ENCODE results near the gene NSD1.

NSD1 gene

DNA sequence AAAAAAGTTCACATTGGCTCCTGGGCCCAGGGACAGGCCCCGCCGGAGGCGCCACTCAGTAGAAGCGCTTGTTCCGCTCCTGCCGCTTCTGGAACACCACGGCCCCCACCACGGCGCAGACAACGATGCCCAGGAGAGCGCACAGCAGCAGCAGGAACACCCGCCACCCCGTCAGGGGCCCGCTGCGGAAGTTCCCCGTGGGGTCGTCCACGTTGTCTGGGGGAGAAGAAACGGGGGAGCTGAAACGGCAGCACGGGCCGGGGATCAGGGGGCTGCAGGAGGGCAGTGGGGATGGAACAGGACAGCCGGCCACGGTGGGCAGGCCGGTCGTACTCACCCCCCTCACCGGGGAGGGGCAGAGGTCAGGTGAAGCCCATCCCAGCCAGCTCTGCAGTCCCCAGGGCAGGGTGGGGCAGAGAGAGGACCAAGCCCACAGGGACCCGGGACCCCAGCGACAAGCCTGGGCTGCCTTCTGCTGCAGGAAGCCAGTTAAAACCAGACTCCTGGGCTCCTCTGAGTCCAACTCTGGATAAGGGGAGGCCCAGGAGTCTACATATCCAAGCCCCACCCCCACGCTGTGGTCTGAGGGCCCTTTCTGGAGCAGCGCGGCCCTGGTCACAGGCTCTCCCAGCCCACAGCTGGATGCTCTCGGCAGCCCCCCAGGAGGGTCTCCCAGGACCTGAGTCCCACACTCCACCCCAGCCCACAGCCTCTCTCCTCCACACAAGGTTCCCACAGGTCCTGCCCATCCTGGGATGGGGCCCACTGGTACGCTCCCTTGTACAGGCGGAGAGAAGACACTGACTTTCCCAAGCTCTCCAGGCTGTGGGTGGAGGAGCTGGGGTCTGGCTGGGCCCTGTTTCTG is 198.7 kb downstream of the NSD1 start:
- H3K27ac ChIP-seq (ENCODE audit: low read length), result no peak overlapping the region
- peaks cover 32 to 63% of the 10 kb centered on the region in 2 donors for H3K36me3 ChIP-seq (ENCODE audit: control insufficient read depth in 2 of 2, insufficient read depth in 2 of 2, low read length in 2 of 2)
- no peak overlapping the region for H3K9ac ChIP-seq (ENCODE audit: low read length in 2 of 2)
- H3K4me3 ChIP-seq (ENCODE audit: low read length in 2 of 2), result no peak overlapping the region
- no peaks in the 10 kb centered on the region for H3K9me3 ChIP-seq (ENCODE audit: control insufficient read depth in 2 of 2, low read length in 2 of 2)
- H3K4me1 ChIP-seq (ENCODE audit: control insufficient read depth, insufficient read depth, low read length), result no peaks in the 10 kb centered on the region
- no peaks in the 10 kb centered on the region for H3K27me3 ChIP-seq (ENCODE audit: control insufficient read depth in 1 of 2, insufficient read depth in 2 of 2, low read length in 2 of 2)

DNA sequence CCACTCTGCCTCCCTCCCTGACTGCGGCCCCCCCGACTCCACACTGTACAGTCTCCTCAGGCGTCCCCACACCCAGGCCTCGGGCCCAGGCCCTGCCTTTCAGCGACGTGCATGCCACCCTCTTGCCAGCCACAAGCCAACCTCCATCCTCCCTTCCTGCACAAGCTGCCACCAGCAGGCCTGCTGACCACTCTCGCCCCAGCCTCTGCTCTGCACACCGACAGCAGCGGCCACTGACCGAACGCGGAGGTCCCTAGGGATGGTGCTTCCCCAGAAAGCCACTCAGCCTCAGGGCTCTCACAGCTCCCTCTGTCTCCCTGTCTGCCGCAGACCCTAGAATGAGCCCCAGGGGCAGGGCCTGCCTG is 199.3 kb downstream of the NSD1 start:
- Histone ChIP-seq H3K4me3 (ENCODE audit: low read length in 2 of 2) (no peak overlapping the region), H3K4me1 (ENCODE audit: control insufficient read depth, insufficient read depth, low read length) (no peaks in the 10 kb centered on the region), H3K9me3 (ENCODE audit: control insufficient read depth in 2 of 2, low read length in 2 of 2) (no peaks in the 10 kb centered on the region), H3K27ac (ENCODE audit: low read length) (no peak overlapping the region), H3K27me3 (ENCODE audit: control insufficient read depth in 1 of 2, insufficient read depth in 2 of 2, low read length in 2 of 2) (no peaks in the 10 kb centered on the region), H3K36me3 (ENCODE audit: control insufficient read depth in 2 of 2, insufficient read depth in 2 of 2, low read length in 2 of 2) (peaks cover 38 to 69% of the 10 kb centered on the region in 2 donors), H3K9ac (ENCODE audit: low read length in 2 of 2) (no peak overlapping the region)

DNA sequence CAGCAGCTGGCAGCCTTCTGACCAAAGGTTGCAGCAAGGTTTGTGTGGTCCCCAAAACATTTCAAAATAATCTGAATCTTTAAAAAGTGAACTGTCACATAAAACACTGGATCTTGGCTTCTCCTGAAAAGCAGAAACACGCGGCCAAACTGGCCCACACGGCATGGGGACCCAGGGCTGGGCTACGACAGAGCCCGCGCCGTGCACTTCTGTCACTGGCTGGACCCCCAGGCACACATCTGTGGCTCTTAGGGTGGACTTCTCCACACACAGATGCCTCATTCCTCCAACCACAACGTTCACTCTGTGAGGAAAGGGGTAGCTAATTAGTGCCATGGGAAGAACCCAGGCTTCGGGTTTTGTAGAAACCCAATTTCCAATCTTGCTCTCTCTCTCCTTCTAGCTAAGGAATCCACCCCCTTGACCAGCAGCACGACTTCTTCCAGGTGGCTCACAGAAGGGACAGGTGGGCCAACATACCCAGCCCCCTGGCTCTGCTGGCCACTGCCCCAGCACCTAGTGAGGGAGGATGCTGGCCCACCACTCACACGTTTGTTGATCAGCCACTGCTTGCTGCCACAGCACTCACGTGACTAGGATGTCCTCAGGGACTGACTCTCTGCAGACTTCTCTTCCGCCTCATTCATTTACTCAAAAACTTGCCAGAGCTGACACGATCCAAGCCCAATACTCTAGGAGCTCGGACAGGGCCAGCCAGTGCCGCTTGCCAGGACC is 200.0 kb downstream of the NSD1 start:
- H3K27ac ChIP-seq (ENCODE audit: low read length), result no peak overlapping the region
- H3K4me1 ChIP-seq (ENCODE audit: control insufficient read depth, insufficient read depth, low read length), result no peaks in the 10 kb centered on the region
- no peak overlapping the region for H3K9ac ChIP-seq (ENCODE audit: low read length in 2 of 2)
- no peaks in the 10 kb centered on the region for H3K27me3 ChIP-seq (ENCODE audit: control insufficient read depth in 1 of 2, insufficient read depth in 2 of 2, low read length in 2 of 2)
- peaks cover 40 to 69% of the 10 kb centered on the region in 2 donors for H3K36me3 ChIP-seq (ENCODE audit: control insufficient read depth in 2 of 2, insufficient read depth in 2 of 2, low read length in 2 of 2)
- H3K9me3 ChIP-seq (ENCODE audit: control insufficient read depth in 2 of 2, low read length in 2 of 2), result no peaks in the 10 kb centered on the region
- no peak overlapping the region for H3K4me3 ChIP-seq (ENCODE audit: low read length in 2 of 2)

GRCh38 chr5:177334155-177334551 is 200.6 kb downstream of the NSD1 start:
- no peak overlapping the region for H3K4me3 ChIP-seq (ENCODE audit: low read length in 2 of 2)
- no peak overlapping the region for H3K27ac ChIP-seq (ENCODE audit: low read length)
- no peak overlapping the region for H3K9ac ChIP-seq (ENCODE audit: low read length in 2 of 2)
- H3K4me1 ChIP-seq (ENCODE audit: control insufficient read depth, insufficient read depth, low read length), result no peaks in the 10 kb centered on the region
- no peaks in the 10 kb centered on the region for H3K9me3 ChIP-seq (ENCODE audit: control insufficient read depth in 2 of 2, low read length in 2 of 2)
- H3K36me3 ChIP-seq (ENCODE audit: control insufficient read depth in 2 of 2, insufficient read depth in 2 of 2, low read length in 2 of 2), result peaks cover 40 to 73% of the 10 kb centered on the region in 2 donors
- no peaks in the 10 kb centered on the region for H3K27me3 ChIP-seq (ENCODE audit: control insufficient read depth in 1 of 2, insufficient read depth in 2 of 2, low read length in 2 of 2)

- H3K9ac ChIP-seq (ENCODE audit: low read length in 2 of 2), result no peak overlapping the region
- no peak overlapping the region for H3K27ac ChIP-seq (ENCODE audit: low read length)
- no peaks in the 10 kb centered on the region for H3K9me3 ChIP-seq (ENCODE audit: control insufficient read depth in 2 of 2, low read length in 2 of 2)
- no peaks in the 10 kb centered on the region for H3K27me3 ChIP-seq (ENCODE audit: control insufficient read depth in 1 of 2, insufficient read depth in 2 of 2, low read length in 2 of 2)
- no peak overlapping the region for H3K4me3 ChIP-seq (ENCODE audit: low read length in 2 of 2)
- no peaks in the 10 kb centered on the region for H3K4me1 ChIP-seq (ENCODE audit: control insufficient read depth, insufficient read depth, low read length)
- peaks cover 40 to 68% of the 10 kb centered on the region in 2 donors for H3K36me3 ChIP-seq (ENCODE audit: control insufficient read depth in 2 of 2, insufficient read depth in 2 of 2, low read length in 2 of 2)
Observed at GRCh38 chr5:177334781-177335700, 201.5 kb downstream of the NSD1 start.

DNA sequence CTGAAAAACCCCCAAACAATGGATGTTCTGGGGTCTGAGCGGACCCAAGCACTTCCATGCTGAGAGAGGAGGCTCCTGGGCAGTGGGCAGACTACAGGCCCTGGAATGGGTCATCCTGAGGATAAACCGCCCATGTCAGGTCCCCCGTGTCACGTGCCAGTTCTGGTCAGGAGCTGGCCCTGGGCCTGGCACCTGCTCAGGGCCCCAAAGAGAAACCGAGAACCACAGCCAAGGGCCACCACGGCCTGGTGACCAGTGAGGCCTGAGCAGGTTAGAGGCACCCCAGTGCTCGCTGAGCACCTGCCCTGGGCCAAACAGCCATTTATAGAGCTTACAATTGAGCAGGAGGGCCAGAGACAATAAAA is 202.1 kb downstream of the NSD1 start:
- Histone ChIP-seq H3K36me3 (ENCODE audit: control insufficient read depth in 2 of 2, insufficient read depth in 2 of 2, low read length in 2 of 2) (peaks cover 36 to 63% of the 10 kb centered on the region in 2 donors), H3K4me3 (ENCODE audit: low read length in 2 of 2) (no peak overlapping the region)

DNA sequence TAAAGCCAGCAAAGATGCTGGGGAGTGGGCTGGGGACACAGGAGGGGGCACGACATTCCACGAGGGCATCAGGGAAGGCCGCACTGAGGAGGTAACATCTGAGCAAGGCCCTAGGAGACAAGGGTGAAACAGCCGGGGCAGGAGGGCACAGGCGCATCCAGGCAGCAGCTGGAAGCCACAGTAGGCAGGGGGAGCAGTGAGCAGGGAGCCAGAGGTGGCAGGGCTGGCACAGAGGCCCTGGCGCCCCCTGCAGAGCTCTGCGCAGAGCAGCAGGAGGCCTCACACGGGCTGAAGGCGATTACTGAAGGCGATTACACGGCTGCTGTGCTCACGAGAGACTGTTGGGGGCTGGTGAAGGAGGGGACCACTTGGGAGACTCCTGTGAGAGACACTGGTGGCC is 202.5 kb downstream of the NSD1 start:
- H3K9me3 ChIP-seq (ENCODE audit: control insufficient read depth in 2 of 2, low read length in 2 of 2), result no peaks in the 10 kb centered on the region
- H3K27me3 ChIP-seq (ENCODE audit: control insufficient read depth in 1 of 2, insufficient read depth in 2 of 2, low read length in 2 of 2), result no peaks in the 10 kb centered on the region
- no peaks in the 10 kb centered on the region for H3K4me1 ChIP-seq (ENCODE audit: control insufficient read depth, insufficient read depth, low read length)
- no peak overlapping the region for H3K27ac ChIP-seq (ENCODE audit: low read length)
- H3K36me3 ChIP-seq (ENCODE audit: control insufficient read depth in 2 of 2, insufficient read depth in 2 of 2, low read length in 2 of 2), result peaks cover 34 to 62% of the 10 kb centered on the region in 2 donors
- no peak overlapping the region for H3K9ac ChIP-seq (ENCODE audit: low read length in 2 of 2)
- no peak overlapping the region for H3K4me3 ChIP-seq (ENCODE audit: low read length in 2 of 2)

More for the DNA sequence above, 202.1 kb downstream of the NSD1 start:
- Histone ChIP-seq H3K9me3 (ENCODE audit: control insufficient read depth in 2 of 2, low read length in 2 of 2) (no peaks in the 10 kb centered on the region), H3K27me3 (ENCODE audit: control insufficient read depth in 1 of 2, insufficient read depth in 2 of 2, low read length in 2 of 2) (no peaks in the 10 kb centered on the region), H3K4me1 (ENCODE audit: control insufficient read depth, insufficient read depth, low read length) (no peaks in the 10 kb centered on the region), H3K27ac (ENCODE audit: low read length) (no peak overlapping the region), H3K9ac (ENCODE audit: low read length in 2 of 2) (no peak overlapping the region)

DNA sequence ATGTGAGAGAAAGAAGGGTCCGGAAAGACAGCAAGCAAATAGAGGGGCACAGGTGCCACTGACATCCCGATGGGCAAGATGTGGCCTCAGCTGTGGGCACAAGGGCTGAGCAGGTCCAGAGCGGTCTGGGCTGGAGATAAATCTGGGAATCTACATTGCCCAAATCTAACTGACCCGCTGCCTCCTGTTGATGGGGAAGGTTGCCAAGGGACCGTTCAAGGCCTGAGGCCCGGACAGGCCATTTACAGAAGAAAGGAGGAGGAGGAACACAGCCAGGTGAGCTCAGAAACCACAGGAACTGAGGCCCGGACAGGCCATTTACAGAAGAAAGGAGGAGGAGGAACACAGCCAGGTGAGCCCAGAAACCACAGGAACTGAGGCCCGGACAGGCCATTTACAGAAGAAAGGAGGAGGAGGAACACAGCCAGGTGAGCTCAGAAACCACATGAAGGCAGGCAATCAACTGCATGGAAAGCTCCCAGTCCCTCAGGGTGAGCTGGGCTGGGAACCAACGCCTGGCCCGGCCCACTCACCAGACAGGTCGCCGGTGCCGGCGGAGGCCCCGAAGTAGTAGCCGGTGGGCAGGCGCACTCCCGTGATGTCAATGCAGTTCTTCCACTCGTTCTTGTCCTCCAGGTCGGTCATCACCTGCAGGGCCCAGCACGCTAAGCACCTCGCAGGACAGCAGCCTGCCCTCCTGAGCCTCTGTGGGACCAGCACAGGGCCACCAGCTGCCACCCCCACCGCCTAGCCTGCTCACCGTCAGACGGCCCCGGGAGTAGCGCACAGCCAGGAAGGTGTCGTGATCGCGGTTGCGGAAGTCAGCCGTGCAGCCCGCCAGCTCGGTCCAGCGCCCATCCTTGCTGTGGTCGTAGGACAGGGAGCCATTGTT is 203.3 kb downstream of the NSD1 start:
- peaks cover 36 to 56% of the 10 kb centered on the region in 2 donors for H3K36me3 ChIP-seq (ENCODE audit: control insufficient read depth in 2 of 2, insufficient read depth in 2 of 2, low read length in 2 of 2)
- no peak overlapping the region for H3K4me3 ChIP-seq (ENCODE audit: low read length in 2 of 2)
- no peaks in the 10 kb centered on the region for H3K4me1 ChIP-seq (ENCODE audit: control insufficient read depth, insufficient read depth, low read length)
- H3K27me3 ChIP-seq (ENCODE audit: control insufficient read depth in 1 of 2, insufficient read depth in 2 of 2, low read length in 2 of 2), result no peaks in the 10 kb centered on the region
- no peak overlapping the region for H3K27ac ChIP-seq (ENCODE audit: low read length)
- no peaks in the 10 kb centered on the region for H3K9me3 ChIP-seq (ENCODE audit: control insufficient read depth in 2 of 2, low read length in 2 of 2)
- H3K9ac ChIP-seq (ENCODE audit: low read length in 2 of 2), result no peak overlapping the region

GRCh38 chr5:177338251-177339106 is 204.9 kb downstream of the NSD1 start:
- no peaks in the 10 kb centered on the region for H3K27me3 ChIP-seq (ENCODE audit: control insufficient read depth in 1 of 2, insufficient read depth in 2 of 2, low read length in 2 of 2)
- H3K27ac ChIP-seq (ENCODE audit: low read length), result no peak overlapping the region
- H3K9ac ChIP-seq (ENCODE audit: low read length in 2 of 2), result no peak overlapping the region
- H3K4me3 ChIP-seq (ENCODE audit: low read length in 2 of 2), result no peak overlapping the region
- H3K4me1 ChIP-seq (ENCODE audit: control insufficient read depth, insufficient read depth, low read length), result no peaks in the 10 kb centered on the region
- peaks cover 31 to 49% of the 10 kb centered on the region in 2 donors for H3K36me3 ChIP-seq (ENCODE audit: control insufficient read depth in 2 of 2, insufficient read depth in 2 of 2, low read length in 2 of 2)
- no peaks in the 10 kb centered on the region for H3K9me3 ChIP-seq (ENCODE audit: control insufficient read depth in 2 of 2, low read length in 2 of 2)
